ENCODE results near the gene CACNA2D1.
"Not testable (repeated sequence)": the region's sequence is repeated elsewhere in the genome, so short reads cannot be mapped to it uniquely, and the experiment has no call there.

Gene CACNA2D1

GRCh38 chr7:82434275-82435022 is 9.1 kb downstream of the CACNA2D1 start:
- no peak for DNase-seq (ENCODE audit: low spot score)

- no peak for DNase-seq (ENCODE audit: low spot score)
These were observed 10.1 kb downstream of the CACNA2D1 start for GRCh38 chr7:82433507-82433906.

DNA sequence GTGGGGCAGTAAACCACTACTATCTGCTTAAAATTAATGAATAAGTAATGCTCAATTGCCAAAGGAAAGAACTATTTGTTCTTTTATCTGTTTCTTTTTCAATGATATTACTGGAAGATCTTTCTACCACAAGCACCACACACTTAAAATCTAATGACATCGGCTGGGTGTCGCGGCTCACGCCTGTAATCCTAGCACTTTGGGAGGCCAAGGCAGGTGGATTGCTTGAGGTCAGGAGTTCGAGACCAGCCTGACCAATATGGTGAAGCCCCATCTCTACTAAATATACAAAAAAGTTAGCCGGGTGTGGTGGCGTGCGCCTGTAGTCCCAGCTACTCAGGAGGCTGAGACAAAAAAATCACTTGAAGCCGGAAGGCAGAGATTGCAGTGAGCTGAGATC is 10.8 kb downstream of the CACNA2D1 start:
- not testable (repeated sequence) for DNase-seq (ENCODE audit: low spot score)

DNA sequence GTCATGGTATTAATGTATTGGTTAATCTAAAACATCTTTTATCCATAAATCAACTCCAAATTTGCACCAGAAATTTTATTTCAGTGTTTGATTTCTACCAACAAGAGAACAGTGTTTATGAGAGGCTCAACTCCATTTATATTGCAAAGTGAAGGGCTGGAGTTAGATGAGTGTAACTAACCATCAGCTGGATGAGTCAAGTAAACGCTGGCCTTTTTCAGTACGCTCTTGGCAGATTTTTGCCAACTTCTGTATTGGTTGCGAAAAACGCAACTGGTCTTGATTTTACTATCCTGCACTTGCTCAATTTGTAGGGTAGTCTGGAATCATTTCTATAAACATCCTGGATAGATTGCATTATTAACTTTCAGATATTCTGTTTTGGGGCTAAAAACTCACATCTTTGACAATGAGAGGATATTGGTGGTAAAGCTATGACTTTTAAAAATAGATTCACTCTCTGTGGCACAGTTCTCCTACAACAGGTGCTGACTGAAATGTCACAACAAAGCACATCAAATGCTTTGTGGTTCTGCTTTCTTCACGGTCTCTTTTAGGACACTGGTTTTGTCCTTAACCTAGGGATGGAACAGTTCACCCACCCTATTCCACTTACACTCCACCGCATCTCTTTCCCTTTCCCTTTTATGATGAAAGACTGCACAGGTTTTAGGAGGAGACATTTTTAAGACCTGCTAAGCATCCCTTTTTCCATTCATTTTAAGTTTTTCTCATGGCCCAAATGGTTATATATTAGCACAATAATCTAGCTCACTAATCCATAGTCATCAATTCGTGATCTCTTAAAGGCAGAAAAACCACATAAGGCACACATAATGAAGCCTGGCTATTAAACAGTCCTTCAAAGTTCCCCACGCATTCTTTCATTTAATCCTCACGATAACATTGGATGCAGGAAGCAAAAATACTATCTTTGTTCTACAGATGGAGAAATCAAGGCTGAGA is 12.8 kb downstream of the CACNA2D1 start:
- no peak for DNase-seq (ENCODE audit: low spot score)

- DNase-seq (ENCODE audit: low spot score), result no peak
These were observed 14.2 kb downstream of the CACNA2D1 start for GRCh38 chr7:82429408-82429807.

DNA sequence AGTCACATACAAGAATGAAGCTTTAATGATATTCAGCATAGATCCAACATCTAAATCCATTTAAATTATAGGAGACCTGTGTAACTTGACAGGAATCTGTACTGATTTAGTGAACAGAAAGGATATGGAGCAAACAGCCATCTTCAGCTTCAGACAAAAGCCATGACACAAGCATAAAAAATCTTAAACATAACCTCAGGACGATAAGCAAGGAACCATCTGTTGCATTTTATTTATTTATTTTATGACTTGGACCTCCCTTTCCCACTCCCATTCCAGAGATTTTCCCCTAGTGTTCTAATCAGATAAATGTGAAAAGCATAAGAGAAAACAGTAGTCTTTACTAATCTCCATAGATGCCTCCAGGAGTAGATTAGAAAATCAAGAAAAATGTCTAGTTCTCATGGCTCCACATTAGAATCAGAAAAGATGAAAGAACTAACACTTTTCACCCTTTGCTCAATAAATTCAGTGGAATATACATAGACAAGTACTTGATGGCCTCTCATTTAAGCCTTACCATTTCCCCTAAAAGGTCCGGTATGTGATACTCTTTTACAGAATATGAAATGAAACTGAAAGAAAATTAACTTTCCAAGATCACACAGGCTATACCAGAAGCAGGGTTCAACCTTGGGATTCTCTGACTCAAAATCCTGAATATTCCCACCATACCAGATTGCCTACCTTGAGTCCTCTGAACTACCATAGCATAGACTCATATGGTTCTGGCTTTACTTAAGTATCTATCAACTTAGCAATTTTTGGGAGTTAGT is 15.2 kb downstream of the CACNA2D1 start:
- no peak for DNase-seq (ENCODE audit: low spot score)

DNA sequence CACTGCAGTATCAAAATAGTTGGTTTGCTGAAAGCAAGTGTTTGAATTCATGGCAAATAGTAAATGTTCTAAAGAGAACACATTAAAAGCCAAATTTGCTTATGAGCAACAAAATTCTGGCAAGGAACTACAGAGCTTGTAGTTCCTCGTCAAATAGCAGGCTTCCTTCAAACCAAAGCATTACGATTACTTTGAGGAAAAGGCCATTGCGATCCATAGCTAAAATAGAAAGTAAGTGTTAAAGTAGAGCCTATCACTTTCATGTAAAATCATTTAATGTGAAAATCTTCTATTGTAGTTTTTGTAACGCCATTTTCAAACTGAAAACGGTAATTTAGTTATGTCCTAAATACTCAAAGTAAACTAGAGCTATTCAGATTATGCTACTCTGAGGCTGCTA is 20.1 kb downstream of the CACNA2D1 start:
- no peak for DNase-seq (ENCODE audit: low spot score)

GRCh38 chr7:82419200-82419599 is 24.4 kb downstream of the CACNA2D1 start:
- no peak for DNase-seq (ENCODE audit: low spot score)

- no peak for DNase-seq (ENCODE audit: low spot score)
These were observed 25.7 kb downstream of the CACNA2D1 start for GRCh38 chr7:82417898-82418297.

GRCh38 chr7:82416402-82416801 is 27.2 kb downstream of the CACNA2D1 start:
- no peak for DNase-seq (ENCODE audit: low spot score)

- no peak for DNase-seq (ENCODE audit: low spot score)
These were observed 29.2 kb downstream of the CACNA2D1 start for GRCh38 chr7:82414389-82414788.

- no peak for DNase-seq (ENCODE audit: low spot score)
These were observed 30.3 kb downstream of the CACNA2D1 start for GRCh38 chr7:82413237-82413636.

DNA sequence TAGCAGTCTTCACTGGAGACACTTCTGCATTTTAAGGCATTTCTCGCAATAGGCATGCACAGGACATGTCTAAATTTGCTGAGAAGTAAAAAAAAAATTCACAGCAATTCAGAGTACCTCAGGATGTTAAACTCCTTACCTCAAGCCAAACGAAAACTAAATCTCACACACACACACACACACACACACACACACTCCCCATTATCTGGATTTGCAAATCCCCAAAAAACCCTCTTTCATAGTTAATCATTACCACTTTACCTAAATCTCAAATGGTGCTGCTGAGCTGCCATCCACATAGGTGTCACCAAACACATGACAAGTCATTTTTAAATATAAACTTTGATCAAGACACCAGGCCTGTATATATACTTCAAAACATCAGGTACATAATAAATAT is 31.8 kb downstream of the CACNA2D1 start:
- DNase-seq (ENCODE audit: low spot score), result no peak

- no peak for DNase-seq (ENCODE audit: low spot score)
These were observed 33.1 kb downstream of the CACNA2D1 start for GRCh38 chr7:82410461-82410860.

GRCh38 chr7:82406937-82407336 is 36.6 kb downstream of the CACNA2D1 start:
- DNase-seq (ENCODE audit: low spot score), result no peak

GRCh38 chr7:82405301-82405700 is 38.3 kb downstream of the CACNA2D1 start:
- DNase-seq (ENCODE audit: low spot score), result no peak

DNA sequence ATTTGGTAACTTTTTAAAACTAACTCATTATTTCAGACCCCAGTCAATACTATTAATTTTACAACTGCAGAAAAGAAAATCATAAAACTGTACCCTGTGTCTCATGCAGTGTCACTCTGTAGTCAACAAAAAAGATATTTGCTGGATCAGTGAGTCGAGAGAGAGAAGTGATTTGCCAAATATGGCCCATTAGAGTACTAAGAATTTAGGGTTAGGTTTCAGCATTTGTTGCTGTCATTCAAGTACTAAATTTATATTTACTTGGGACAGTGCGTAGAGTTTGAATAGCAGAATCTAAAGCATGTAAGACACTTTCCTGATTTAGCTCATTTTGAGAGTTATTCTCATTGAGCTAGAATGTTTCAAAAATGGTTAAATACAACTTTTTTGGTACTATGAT is 38.9 kb downstream of the CACNA2D1 start:
- DNase-seq (ENCODE audit: low spot score), result no peak

- DNase-seq (ENCODE audit: low spot score), result no peak
These were observed 39.5 kb downstream of the CACNA2D1 start for GRCh38 chr7:82404094-82404493.

- DNase-seq (ENCODE audit: low spot score), result no peak
These were observed 45.6 kb downstream of the CACNA2D1 start for GRCh38 chr7:82397879-82398524.

- DNase-seq (ENCODE audit: low spot score), result no peak
These were observed 47.2 kb downstream of the CACNA2D1 start for GRCh38 chr7:82396343-82396742.

DNA sequence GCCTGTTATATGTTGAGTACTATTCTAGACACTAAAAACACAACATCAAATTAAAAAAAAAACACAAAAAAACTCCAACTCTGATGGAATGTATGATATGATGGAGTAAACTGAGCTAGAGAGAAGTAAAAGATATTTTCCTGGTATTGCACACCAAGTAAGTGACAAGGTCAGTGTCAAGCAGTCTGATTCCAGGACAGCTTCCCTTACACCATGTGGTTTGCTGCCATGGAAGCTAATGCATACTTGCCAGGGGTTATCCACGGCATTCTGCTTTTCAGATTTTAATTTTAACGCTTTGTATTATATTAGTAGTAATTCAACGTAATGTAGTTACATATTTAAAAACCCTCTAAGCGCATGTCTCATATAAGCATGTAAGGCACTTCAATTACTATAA is 48.4 kb downstream of the CACNA2D1 start:
- no peak for DNase-seq (ENCODE audit: low spot score)

DNA sequence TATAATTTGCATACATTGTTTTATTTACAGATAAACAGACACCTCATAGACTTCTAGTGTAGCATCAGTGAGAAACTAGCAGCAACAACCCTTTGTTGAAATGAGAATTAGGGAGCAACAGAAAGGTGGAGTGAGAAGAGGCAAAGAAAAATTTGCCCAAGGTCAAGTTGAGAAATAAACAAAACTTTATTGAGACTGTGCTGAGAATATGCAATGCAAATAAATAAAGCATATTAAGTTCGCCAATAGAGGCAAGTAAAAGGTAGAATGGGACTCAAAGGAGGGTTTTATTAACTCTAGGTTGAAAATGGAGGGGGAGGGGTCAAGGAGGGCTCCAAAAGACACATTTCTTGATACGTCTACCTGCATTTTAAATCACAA is 49.7 kb downstream of the CACNA2D1 start:
- no peak for DNase-seq (ENCODE audit: low spot score)
